Measurements from ENCODE around the gene SLC44A5.
A peak's percentile ranks its signal among the peaks of the same experiment; 100 is the strongest.

Gene SLC44A5

GRCh38 chr1:75588779-75589475 lies 22.0 kb downstream of the SLC44A5 start:
- no peak for FAIRE-seq

GRCh38 chr1:75587692-75588091 lies 23.2 kb downstream of the SLC44A5 start:
- no peak for FAIRE-seq

- no peak for FAIRE-seq
Measured at GRCh38 chr1:75583282-75583681, 27.6 kb downstream of the SLC44A5 start.

GRCh38 chr1:75582725-75583261 lies 28.1 kb downstream of the SLC44A5 start:
- no peak for FAIRE-seq

GRCh38 chr1:75579046-75579445 lies 31.9 kb downstream of the SLC44A5 start:
- no peak for FAIRE-seq

GRCh38 chr1:75575837-75576236 lies 35.1 kb downstream of the SLC44A5 start:
- FAIRE-seq, result no peak

- FAIRE-seq, result no peak
Measured at GRCh38 chr1:75567191-75567590, 43.7 kb downstream of the SLC44A5 start.

- FAIRE-seq, result no peak
Measured at GRCh38 chr1:75559800-75560199, 51.1 kb downstream of the SLC44A5 start.

GRCh38 chr1:75559136-75559535 lies 51.8 kb downstream of the SLC44A5 start:
- peak; percentile 79 for FAIRE-seq

- no peak for FAIRE-seq
Measured at GRCh38 chr1:75554870-75555269, 56.0 kb downstream of the SLC44A5 start.

GRCh38 chr1:75554181-75554580 lies 56.7 kb downstream of the SLC44A5 start:
- FAIRE-seq, result no peak

- no peak for FAIRE-seq
Measured at GRCh38 chr1:75550559-75550958, 60.4 kb downstream of the SLC44A5 start.

- no peak for FAIRE-seq
Measured at GRCh38 chr1:75548721-75549480, 62.0 kb downstream of the SLC44A5 start.

GRCh38 chr1:75543705-75544104 lies 67.2 kb downstream of the SLC44A5 start:
- no peak for FAIRE-seq

GRCh38 chr1:75542818-75543570 lies 67.9 kb downstream of the SLC44A5 start:
- no peak for FAIRE-seq

GRCh38 chr1:75539230-75540116 lies 71.4 kb downstream of the SLC44A5 start:
- FAIRE-seq, result peak; percentile 80

GRCh38 chr1:75533085-75533484 lies 77.8 kb downstream of the SLC44A5 start:
- no peak for FAIRE-seq

GRCh38 chr1:75531570-75531969 lies 79.3 kb downstream of the SLC44A5 start:
- FAIRE-seq, result no peak

GRCh38 chr1:75529488-75529887 lies 81.4 kb downstream of the SLC44A5 start:
- FAIRE-seq, result no peak

GRCh38 chr1:75528001-75528400 lies 82.9 kb downstream of the SLC44A5 start:
- FAIRE-seq, result no peak

- no peak for FAIRE-seq
Measured at GRCh38 chr1:75522389-75522788, 88.5 kb downstream of the SLC44A5 start.

- no peak for FAIRE-seq
Measured at GRCh38 chr1:75521658-75522057, 89.3 kb downstream of the SLC44A5 start.
